Jurkat, Clone E6-1 (cell line): ENCODE data around the gene USP6NL.

ENCODE experiments used
- DNase-seq: peaks from one replicate; pipeline ENCODE4 v3.0.0-alpha.2; 2011; ENCODE audit warnings: low read depth, low spot score
- H3K4me3 ChIP-seq: 2 replicates; pipeline ENCODE4 v1.5.1; 2011; ENCODE audit warnings: mild to moderate bottlenecking, low read length, control low read depth, moderate library complexity

Gene USP6NL

GRCh38 chr10:11529276-11529903, 82.1 kb downstream of the USP6NL start:
- DNase-seq, result no peak
- no peak overlapping the region for H3K4me3 ChIP-seq

GRCh38 chr10:11528286-11528685, 83.2 kb downstream of the USP6NL start:
- H3K4me3 ChIP-seq, result no peak overlapping the region
- DNase-seq, result no peak

GRCh38 chr10:11527691-11528255, 83.7 kb downstream of the USP6NL start:
- no peak overlapping the region for H3K4me3 ChIP-seq
- DNase-seq, result no peak

GRCh38 chr10:11527068-11527467, 84.4 kb downstream of the USP6NL start:
- H3K4me3 ChIP-seq, result no peak overlapping the region

GRCh38 chr10:11525503-11525902, 85.9 kb downstream of the USP6NL start:
- no peak overlapping the region for H3K4me3 ChIP-seq
- DNase-seq, result no peak

More at GRCh38 chr10:11527068-11527467, 84.4 kb downstream of the USP6NL start:
- no peak for DNase-seq

- DNase-seq, result no peak
- H3K4me3 ChIP-seq, result no peak overlapping the region
Observed at GRCh38 chr10:11522821-11523245, 88.6 kb downstream of the USP6NL start.

- no peak for DNase-seq
- no peak overlapping the region for H3K4me3 ChIP-seq
Observed at GRCh38 chr10:11521860-11522259, 89.6 kb downstream of the USP6NL start.

GRCh38 chr10:11520892-11521291, 90.6 kb downstream of the USP6NL start:
- H3K4me3 ChIP-seq, result no peak overlapping the region
- DNase-seq, result no peak

GRCh38 chr10:11517150-11517549, 94.3 kb downstream of the USP6NL start:
- no peak overlapping the region for H3K4me3 ChIP-seq
- DNase-seq, result no peak

- DNase-seq, result peak; percentile 14
- H3K4me3 ChIP-seq, result no peak overlapping the region
Observed at GRCh38 chr10:11516431-11516746, 95.1 kb downstream of the USP6NL start.

- no peak overlapping the region for H3K4me3 ChIP-seq
- DNase-seq, result peak; percentile 55
Observed at GRCh38 chr10:11515596-11516430, 95.6 kb downstream of the USP6NL start.

GRCh38 chr10:11513727-11514126, 97.7 kb downstream of the USP6NL start:
- no peak for DNase-seq
- no peak overlapping the region for H3K4me3 ChIP-seq

GRCh38 chr10:11512596-11512995, 98.9 kb downstream of the USP6NL start:
- no peak overlapping the region for H3K4me3 ChIP-seq

GRCh38 chr10:11511321-11511720, 100.1 kb downstream of the USP6NL start:
- DNase-seq, result no peak
- no peak overlapping the region for H3K4me3 ChIP-seq

More at GRCh38 chr10:11512596-11512995, 98.9 kb downstream of the USP6NL start:
- no peak for DNase-seq

GRCh38 chr10:11510736-11511135, 100.7 kb downstream of the USP6NL start:
- DNase-seq, result no peak

GRCh38 chr10:11510281-11510680, 101.2 kb downstream of the USP6NL start:
- no peak overlapping the region for H3K4me3 ChIP-seq
- no peak for DNase-seq

More at GRCh38 chr10:11510736-11511135, 100.7 kb downstream of the USP6NL start:
- H3K4me3 ChIP-seq, result no peak overlapping the region

GRCh38 chr10:11509036-11509435, 102.4 kb downstream of the USP6NL start:
- no peak for DNase-seq

GRCh38 chr10:11506247-11506789, 105.1 kb downstream of the USP6NL start:
- no peak for DNase-seq
- H3K4me3 ChIP-seq, result no peak overlapping the region

More at GRCh38 chr10:11509036-11509435, 102.4 kb downstream of the USP6NL start:
- H3K4me3 ChIP-seq, result no peak overlapping the region

- H3K4me3 ChIP-seq, result no peak overlapping the region
- no peak for DNase-seq
Observed at GRCh38 chr10:11505639-11506038, 105.8 kb downstream of the USP6NL start.
